Right lobe of liver (tissue), 6 donors: Measurements from ENCODE around the gene SSH2. TPM values are rescaled to one million over a fixed set of nuclear protein-coding genes. Genes with fewer than 3 reads are reported as not detected.

ENCODE experiments used
- ATAC-seq, 4 donors: fragments of 200-7000 bp; cut with Tn5 transposase; one replicate each; pipeline ENCODE4 v1.9.1; 2020; ENCODE audit warnings: mild to moderate bottlenecking in 4 of 4, moderate library complexity in 4 of 4
- DNase-seq, 3 donors: peaks; one replicate each; pipeline ENCODE4 v3.0.0-alpha.2; 2020
- H3K27ac ChIP-seq, 3 donors: fragments of 200-600 bp; one replicate each; pipeline ENCODE4 v1.8.0; 2022
- H3K27me3 ChIP-seq, 2 donors: fragments of 200-600 bp; one replicate each; pipeline ENCODE4 v1.8.0; 2022
- H3K36me3 ChIP-seq, 4 donors: fragments of 200-600 bp; sonication (generic) in 1 of 4; one replicate each; pipeline versions ENCODE4 v1.5.1 to v1.8.0; 2017 to 2022; ENCODE audit warnings: control low read depth in 1 of 4
- H3K4me1 ChIP-seq, 4 donors: fragments of 200-600 bp; sonication (generic) in 1 of 4; one replicate each; pipeline versions ENCODE4 v1.5.1 to v1.8.0; 2017 to 2022; ENCODE audit warnings: control low read depth in 1 of 4
- H3K4me3 ChIP-seq, 3 donors: fragments of 200-600 bp; one replicate each; pipeline ENCODE4 v1.8.0; 2022
- H3K9me3 ChIP-seq, 4 donors: fragments of 200-600 bp; sonication (generic) in 1 of 4; one replicate each; pipeline versions ENCODE4 v1.5.1 to v1.8.0; 2017 to 2022; ENCODE audit warnings: control low read depth in 1 of 4
- POLR2A ChIP-seq: fragments of 450-650 bp; IDR thresholded peaks from one replicate; pipeline ENCODE4 v1.6.1; 2017; ENCODE audit warnings: antibody characterized with exemption, mild to moderate bottlenecking
- WGBS: methylation state at CpG from one replicate; pipeline ENCODE4 v1.1.6; 2018; ENCODE audit warnings: low coverage, low lambda C conversion rate; ENCODE audit not compliant: insufficient coverage; ENCODE audit errors: missing lambda C conversion rate; 5-methylcytosine and 5-hydroxymethylcytosine counted together
- intact Hi-C, 2 donors: fragments of 100-400 bp; cut with DNase I; formaldehyde crosslinking; loops; one replicate each; pipeline versions ENCODE4 v1.11.2 to v1.14.1; 2022
- total RNA-seq, 6 experiments: library from RNA; depleted of rRNA in 2 of 6; stranded (reverse); fragments of >200 nt in 2 of 6; fragmentation: NEBNext Ultra II Directional in 3 of 6; extraction: Animal tissue kit (Norgen Biotek cat#: 25700) in 3 of 6; gene quantifications; one replicate each; pipeline versions ENCODE4 v1.1.0 to v1.2.4, GENCODE V29; 2016 to 2023
- TF ChIP-seq, protein P1 (sequence below), 4 donors: fragments of 200-600 bp in 3 of 4; fragments of 450-650 bp in 1 of 4; IDR thresholded peaks; one replicate each; pipeline versions ENCODE4 v1.5.1 to v1.8.0; 2016 to 2022; ENCODE audit warnings: antibody characterized with exemption in 4 of 4, mild to moderate bottlenecking in 2 of 4
- donor health status: DM: no; HTN: yes; CAD: no.
- donor health status: DM: no; HTN: no; CAD: no.
- donor health status: DM: no; HTN: no; CAD: no.
- donor health status: DM: no; HTN: yes; CAD: no.
- donor health status: DM: no; HTN: yes; CAD: no.

The SSH2 gene
- total RNA-seq, 6 experiments from 2014 or later, result 8.0 to 12.7 (median 10.5) TPM

GRCh38 chr17:29835435-29836351, 94.3 kb downstream of the SSH2 start:
- intact Hi-C loops, result no loop called here
- 88% methylated on average over 8 of the region's 10 CpGs for whole genome bisulfite sequencing
- Histone ChIP-seq H3K9me3 (no peaks in the 10 kb centered on the region), H3K36me3 (no peaks in the 10 kb centered on the region), H3K27me3 (no peaks in the 10 kb centered on the region), H3K4me3 (no peak overlapping the region), H3K27ac (no peak overlapping the region), H3K4me1 (no peaks in the 10 kb centered on the region)
- DNase-seq, result no peak
- no peak for TF ChIP-seq POLR2A
- TF ChIP-seq, protein P1, sequence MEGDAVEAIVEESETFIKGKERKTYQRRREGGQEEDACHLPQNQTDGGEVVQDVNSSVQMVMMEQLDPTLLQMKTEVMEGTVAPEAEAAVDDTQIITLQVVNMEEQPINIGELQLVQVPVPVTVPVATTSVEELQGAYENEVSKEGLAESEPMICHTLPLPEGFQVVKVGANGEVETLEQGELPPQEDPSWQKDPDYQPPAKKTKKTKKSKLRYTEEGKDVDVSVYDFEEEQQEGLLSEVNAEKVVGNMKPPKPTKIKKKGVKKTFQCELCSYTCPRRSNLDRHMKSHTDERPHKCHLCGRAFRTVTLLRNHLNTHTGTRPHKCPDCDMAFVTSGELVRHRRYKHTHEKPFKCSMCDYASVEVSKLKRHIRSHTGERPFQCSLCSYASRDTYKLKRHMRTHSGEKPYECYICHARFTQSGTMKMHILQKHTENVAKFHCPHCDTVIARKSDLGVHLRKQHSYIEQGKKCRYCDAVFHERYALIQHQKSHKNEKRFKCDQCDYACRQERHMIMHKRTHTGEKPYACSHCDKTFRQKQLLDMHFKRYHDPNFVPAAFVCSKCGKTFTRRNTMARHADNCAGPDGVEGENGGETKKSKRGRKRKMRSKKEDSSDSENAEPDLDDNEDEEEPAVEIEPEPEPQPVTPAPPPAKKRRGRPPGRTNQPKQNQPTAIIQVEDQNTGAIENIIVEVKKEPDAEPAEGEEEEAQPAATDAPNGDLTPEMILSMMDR (IDR thresholded peaks at IDR 0.05), result no peak
- no peak for ATAC-seq

DNA sequence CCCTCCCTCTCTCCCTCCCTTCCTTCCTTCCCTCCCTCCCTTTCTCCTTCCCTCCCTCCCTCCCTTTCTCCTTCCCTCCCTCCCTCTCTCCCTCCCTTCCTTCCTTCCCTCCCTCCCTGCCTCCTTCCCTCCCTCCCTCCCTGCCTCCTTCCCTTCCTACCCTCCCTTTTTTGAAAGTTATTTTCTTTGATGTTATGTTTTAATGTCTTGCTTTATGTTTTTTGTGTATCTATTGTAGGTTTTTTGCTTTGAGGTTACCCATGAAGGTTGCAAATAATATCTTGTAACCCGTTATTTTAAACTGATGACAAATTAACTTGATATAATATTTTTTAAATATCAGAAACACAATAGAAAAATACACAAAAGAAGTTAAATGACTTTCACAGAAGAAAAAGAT, 96.2 kb downstream of the SSH2 start:
- DNase-seq, result no peak
- Histone ChIP-seq H3K27me3 (no peaks in the 10 kb centered on the region), H3K4me3 (no peak overlapping the region), H3K4me1 (no peaks in the 10 kb centered on the region), H3K27ac (no peak overlapping the region), H3K36me3 (no peaks in the 10 kb centered on the region), H3K9me3 (no peaks in the 10 kb centered on the region)
- intact Hi-C loops, result no loop called here
- TF ChIP-seq, protein P1 (IDR thresholded peaks at IDR 0.05), result no peak
- no peak for TF ChIP-seq POLR2A
- WGBS, result 82% methylated on average over 1 of the region's 1 CpG
- no peak for ATAC-seq

GRCh38 chr17:29828676-29829284, 101.2 kb downstream of the SSH2 start:
- DNase-seq (no peak), ATAC-seq (no peak)
- intact Hi-C loops, result no loop called here
- no peaks in the 10 kb centered on the region for H3K9me3 ChIP-seq
- TF ChIP-seq POLR2A, result no peak
- TF ChIP-seq, protein P1 (IDR thresholded peaks at IDR 0.05), result no peak
- no peak overlapping the region for H3K27ac ChIP-seq
- peaks cover 0 to 9% (median 0%) of the 10 kb centered on the region in 4 donors for H3K4me1 ChIP-seq
- no peaks in the 10 kb centered on the region for H3K27me3 ChIP-seq
- no peak overlapping the region for H3K4me3 ChIP-seq
- H3K36me3 ChIP-seq, result no peaks in the 10 kb centered on the region
- 87% methylated on average over 3 of the region's 3 CpGs for WGBS

DNA sequence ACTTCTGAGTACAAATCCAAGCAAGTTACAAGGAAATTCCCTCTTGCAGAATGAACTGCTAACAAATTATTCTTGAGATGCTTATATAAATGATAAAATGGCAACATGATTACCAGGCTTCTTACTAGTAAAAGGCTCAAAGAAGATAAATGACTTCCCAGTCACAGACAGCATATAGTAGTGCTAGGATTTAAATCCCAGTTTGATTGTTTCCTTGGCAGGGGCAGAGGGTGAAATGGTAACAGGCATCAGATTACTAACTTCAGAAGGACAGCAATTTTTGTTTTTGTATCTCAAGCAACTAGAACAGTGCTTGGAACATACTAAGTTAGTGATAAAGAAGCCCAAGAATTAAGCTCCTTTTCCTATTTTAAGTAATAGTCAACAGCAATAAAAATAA, 102.8 kb downstream of the SSH2 start:
- Histone ChIP-seq H3K4me1 (peaks cover 0 to 9% (median 0%) of the 10 kb centered on the region in 4 donors), H3K36me3 (no peaks in the 10 kb centered on the region), H3K9me3 (no peaks in the 10 kb centered on the region), H3K4me3 (no peak overlapping the region), H3K27ac (no peak overlapping the region), H3K27me3 (no peaks in the 10 kb centered on the region)
- no peak for TF ChIP-seq POLR2A
- TF ChIP-seq, protein P1 (IDR thresholded peaks at IDR 0.05), result no peak
- intact Hi-C loops, result no loop called here
- no peak for DNase-seq
- no peak for ATAC-seq
